ENCODE results near the gene CACNA1I.

GRCh38 chr22:39638958-39639357, 68.4 kb downstream of the CACNA1I start:
- TF ChIP-seq POLR2A (IDR thresholded peaks at IDR 0.05) (no peak), CTCF (IDR thresholded peaks at IDR 0.05) (no peak), EP300 (IDR thresholded peaks at IDR 0.05) (no peak)
